PFSK-1 (cell line): Measurements from ENCODE around the gene RNF224.

Experiments
- FOXP2 ChIP-seq: optimal IDR thresholded peaks from 2 replicates; pipeline ENCODE3; 2011; ENCODE audit warnings: borderline replicate concordance, control low read depth, inconsistent platforms; ENCODE audit not compliant: insufficient read depth; ENCODE audit errors: extremely low read length, extremely low read depth
- POLR2AphosphoS5 ChIP-seq: IDR thresholded peaks from 2 replicates; pipeline ENCODE4 v1.6.1; 2012; ENCODE audit warnings: low read depth, mild to moderate bottlenecking, control low read depth, low read length, moderate library complexity
- REST ChIP-seq, 2 experiments: IDR thresholded peaks; 2 replicates each; pipeline versions ENCODE4 v1.6.1 to v1.8.0; 2011 to 2012; ENCODE audit warnings: low read depth in 2 of 2, low read length in 2 of 2, control low read depth in 1 of 2, inconsistent platforms in 1 of 2, mild to moderate bottlenecking in 1 of 2, moderate library complexity in 1 of 2; ENCODE audit not compliant: insufficient read depth in 1 of 2
- SIN3A ChIP-seq: IDR thresholded peaks from 2 replicates; pipeline ENCODE4 v1.6.1; 2012; ENCODE audit warnings: mild to moderate bottlenecking, low read length, moderate library complexity, borderline replicate concordance; ENCODE audit not compliant: insufficient read depth
- TAF1 ChIP-seq: IDR thresholded peaks from 2 replicates; pipeline ENCODE4 v1.6.1; 2012; ENCODE audit warnings: low read length, control low read depth, borderline replicate concordance; ENCODE audit not compliant: insufficient read depth

Gene RNF224

GRCh38 chr9:137252555-137253506 lies 25.5 kb downstream of the RNF224 start:
- TF ChIP-seq REST (IDR thresholded peaks at IDR 0.05; ENCODE audit: insufficient read depth in 1 of 2, low read depth in 2 of 2, low read length in 2 of 2) (no peak), FOXP2 (no peak), TAF1 (no peak), SIN3A (no peak), POLR2AphosphoS5 (no peak)

GRCh38 chr9:137253717-137254623 lies 26.7 kb downstream of the RNF224 start:
- no peak for TF ChIP-seq TAF1
- TF ChIP-seq SIN3A, result no peak
- no peak for TF ChIP-seq FOXP2
- TF ChIP-seq REST (IDR thresholded peaks at IDR 0.05; ENCODE audit: insufficient read depth in 1 of 2, low read depth in 2 of 2, low read length in 2 of 2), result no peak
- no peak for TF ChIP-seq POLR2AphosphoS5

DNA sequence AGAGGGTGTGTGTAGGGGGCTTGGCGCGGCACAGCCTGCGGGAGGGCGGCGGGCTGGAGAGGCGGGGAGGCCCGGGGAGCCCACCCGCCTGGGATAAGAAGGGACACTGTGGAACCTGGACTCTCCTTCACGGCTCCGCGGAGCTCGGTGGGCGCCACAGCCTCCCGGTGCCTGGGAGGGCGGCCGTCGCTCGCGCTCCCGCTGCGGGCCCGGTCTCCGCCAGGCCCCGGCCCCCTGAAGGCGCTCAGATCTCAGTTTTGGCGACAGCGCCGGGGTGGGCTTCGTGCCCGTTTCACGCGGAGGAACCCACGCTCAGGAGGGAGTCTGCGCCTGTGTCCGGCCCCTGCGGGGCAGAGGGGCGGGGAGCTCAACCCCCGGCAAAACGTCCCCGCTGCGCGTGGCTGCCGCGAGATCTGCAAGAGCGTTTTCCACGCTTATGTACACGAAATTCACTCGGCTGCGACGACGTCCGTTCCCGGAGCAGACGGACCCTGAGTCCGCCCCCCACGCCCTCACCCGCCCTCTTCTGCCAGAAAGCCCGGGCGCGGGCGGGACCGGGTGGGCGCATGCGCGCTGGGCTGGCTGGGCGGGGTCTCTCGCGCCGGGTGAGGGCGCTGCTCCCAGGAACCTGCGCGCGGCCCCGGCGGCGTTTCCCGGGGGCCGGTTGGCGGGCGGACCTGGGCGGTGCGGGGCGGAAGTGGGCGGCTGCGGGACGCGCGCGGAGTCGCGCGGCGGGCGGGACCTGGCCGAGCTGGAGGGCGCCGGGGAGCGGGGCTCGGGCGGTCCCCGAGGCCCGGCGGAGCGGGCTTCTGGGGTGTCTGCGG lies 27.5 kb downstream of the RNF224 start, which contains the start of gene NELFB:
Gene NELFB (plus strand): TSS at position 704 of the 824 bp plus-strand sequence.
- peak; percentile 74 for TF ChIP-seq POLR2AphosphoS5
- TF ChIP-seq SIN3A, result no peak
- 0 out of 2 replicates have a peak, but pooled peaks have one; percentile 40 for TF ChIP-seq TAF1

- no peak for TF ChIP-seq SIN3A
- TF ChIP-seq REST (IDR thresholded peaks at IDR 0.05; ENCODE audit: insufficient read depth in 1 of 2, low read depth in 2 of 2, low read length in 2 of 2), result no peak
- no peak for TF ChIP-seq POLR2AphosphoS5
- no peak for TF ChIP-seq TAF1
- TF ChIP-seq FOXP2, result no peak
Measured at GRCh38 chr9:137255448-137256114, 28.3 kb downstream of the RNF224 start.
